ENCODE measurements around the gene TWIST2.

TWIST2 gene

GRCh38 chr2:238835726-238836301, 12.1 kb upstream of the TWIST2 start:
- in situ Hi-C loops (cut with HindIII; ENCODE audit: low sequenced_read_pairs): no loop called here

GRCh38 chr2:238838786-238839327, 9.0 kb upstream of the TWIST2 start:
- in situ Hi-C loops (cut with HindIII; ENCODE audit: low sequenced_read_pairs): no loop called here

GRCh38 chr2:238839428-238839827, 8.5 kb upstream of the TWIST2 start:
- in situ Hi-C loops (cut with HindIII; ENCODE audit: low sequenced_read_pairs): no loop called here

- in situ Hi-C loops (cut with HindIII; ENCODE audit: low sequenced_read_pairs): no loop called here
Observed at GRCh38 chr2:238841542-238842164, 6.2 kb upstream of the TWIST2 start.

- in situ Hi-C loops (cut with HindIII; ENCODE audit: low sequenced_read_pairs): no loop called here
Observed at GRCh38 chr2:238843476-238843875, 4.4 kb upstream of the TWIST2 start.

- in situ Hi-C loops (cut with HindIII; ENCODE audit: low sequenced_read_pairs): no loop called here
Observed at GRCh38 chr2:238845583-238846377, 2.1 kb upstream of the TWIST2 start.

GRCh38 chr2:238846378-238846627, 1.6 kb upstream of the TWIST2 start:
- in situ Hi-C loops (cut with HindIII; ENCODE audit: low sequenced_read_pairs): no loop called here

- in situ Hi-C loops (cut with HindIII; ENCODE audit: low sequenced_read_pairs): no loop called here
Observed at GRCh38 chr2:238846628-238847418, 1.1 kb upstream of the TWIST2 start.

GRCh38 chr2:238847419-238847801, 475 bp upstream of the TWIST2 start:
- in situ Hi-C loops (cut with HindIII; ENCODE audit: low sequenced_read_pairs): no loop called here

- in situ Hi-C loops (cut with HindIII; ENCODE audit: low sequenced_read_pairs): no loop called here
Observed at GRCh38 chr2:238848691-238848975, 748 bp downstream of the TWIST2 start.

- in situ Hi-C loops (cut with HindIII; ENCODE audit: low sequenced_read_pairs): no loop called here
Observed at GRCh38 chr2:238848976-238849853, 1.3 kb downstream of the TWIST2 start.

GRCh38 chr2:238850091-238850490, 2.2 kb downstream of the TWIST2 start:
- in situ Hi-C loops (cut with HindIII; ENCODE audit: low sequenced_read_pairs): no loop called here

GRCh38 chr2:238851026-238851425, 3.1 kb downstream of the TWIST2 start:
- in situ Hi-C loops (cut with HindIII; ENCODE audit: low sequenced_read_pairs): no loop called here

- in situ Hi-C loops (cut with HindIII; ENCODE audit: low sequenced_read_pairs): no loop called here
Observed at GRCh38 chr2:238851761-238852160, 3.9 kb downstream of the TWIST2 start.

GRCh38 chr2:238852206-238852869, 4.5 kb downstream of the TWIST2 start:
- in situ Hi-C loops (cut with HindIII; ENCODE audit: low sequenced_read_pairs): no loop called here

- in situ Hi-C loops (cut with HindIII; ENCODE audit: low sequenced_read_pairs): no loop called here
Observed at GRCh38 chr2:238853218-238853617, 5.3 kb downstream of the TWIST2 start.

- in situ Hi-C loops (cut with HindIII; ENCODE audit: low sequenced_read_pairs): no loop called here
Observed at GRCh38 chr2:238853721-238854120, 5.8 kb downstream of the TWIST2 start.

- in situ Hi-C loops (cut with HindIII; ENCODE audit: low sequenced_read_pairs): no loop called here
Observed at GRCh38 chr2:238854246-238854645, 6.4 kb downstream of the TWIST2 start.

- in situ Hi-C loops (cut with HindIII; ENCODE audit: low sequenced_read_pairs): no loop called here
Observed at GRCh38 chr2:238854699-238855229, 6.9 kb downstream of the TWIST2 start.

GRCh38 chr2:238855299-238855698, 7.4 kb downstream of the TWIST2 start:
- in situ Hi-C loops (cut with HindIII; ENCODE audit: low sequenced_read_pairs): no loop called here

Data from endothelial cell of hepatic sinusoid (primary cell).